CD14-positive monocyte (primary cell): ENCODE results near the gene PRKACA. TPM values are rescaled to one million over a fixed set of nuclear protein-coding genes. Genes with fewer than 3 reads are reported as not detected.

ENCODE experiments used
- DNase-seq, 3 donors: peaks; one replicate each; pipeline ENCODE4 v3.0.0-alpha.2; 2011 to 2022
- H2AFZ ChIP-seq: 2 replicates; pipeline ENCODE4 v1.6.0; 2012; ENCODE audit warnings: mild to moderate bottlenecking, low read depth, low read length, inconsistent platforms; ENCODE audit not compliant: insufficient read depth, poor library complexity, severe bottlenecking
- H3K27ac ChIP-seq, 2 donors: 1 replicate in 1 of 2; 2 replicates in 1 of 2; pipeline ENCODE4 v1.5.1; 2012 to 2013; ENCODE audit warnings: low read length in 2 of 2, control low read depth in 1 of 2, inconsistent platforms in 1 of 2, low read depth in 1 of 2, mild to moderate bottlenecking in 1 of 2
- H3K27me3 ChIP-seq, 2 donors: one replicate each; pipeline versions ENCODE4 v1.6.0 to v1.6.1; 2011 to 2013; ENCODE audit warnings: low read length in 2 of 2; ENCODE audit not compliant: control insufficient read depth in 2 of 2, insufficient read depth in 2 of 2
- H3K36me3 ChIP-seq, 2 donors: replicated peaks in 1 of 2; 1 replicate in 1 of 2; 2 replicates in 1 of 2; pipeline versions ENCODE4 v1.5.1 to v1.6.1; 2012 to 2013; ENCODE audit warnings: low read length in 2 of 2, control low read depth in 1 of 2, inconsistent platforms in 1 of 2, mild to moderate bottlenecking in 1 of 2; ENCODE audit not compliant: insufficient read depth in 2 of 2, control insufficient read depth in 1 of 2
- H3K4me1 ChIP-seq, 2 donors: 1 replicate in 1 of 2; 2 replicates in 1 of 2; pipeline versions ENCODE4 v1.5.1 to v1.6.1; 2012 to 2013; ENCODE audit warnings: low read length in 2 of 2, control low read depth in 1 of 2, inconsistent platforms in 1 of 2, mild to moderate bottlenecking in 1 of 2, moderate library complexity in 1 of 2; ENCODE audit not compliant: insufficient read depth in 2 of 2, control insufficient read depth in 1 of 2
- H3K4me2 ChIP-seq: replicated peaks from 2 replicates; pipeline ENCODE3; 2012; ENCODE audit warnings: low read length, moderate library complexity, mild to moderate bottlenecking; ENCODE audit not compliant: poor library complexity, severe bottlenecking; ENCODE audit errors: extremely low read depth
- H3K4me3 ChIP-seq, 3 experiments: fragments of 200-600 bp in 1 of 3; sonication (generic) in 1 of 3; replicated peaks in 1 of 3; 1 replicate in 2 of 3; 2 replicates in 1 of 3; pipeline ENCODE4 v1.5.1; 2011 to 2013; ENCODE audit warnings: low read length in 3 of 3, mild to moderate bottlenecking in 3 of 3, control low read depth in 2 of 3, low read depth in 2 of 3, inconsistent platforms in 1 of 3, moderate library complexity in 1 of 3
- H3K79me2 ChIP-seq: 2 replicates; pipeline ENCODE4 v1.6.0; 2012; ENCODE audit warnings: mild to moderate bottlenecking, control low read depth, inconsistent platforms, low read length, moderate library complexity; ENCODE audit not compliant: insufficient read depth
- H3K9ac ChIP-seq: 2 replicates; pipeline ENCODE4 v1.6.0; 2017; ENCODE audit warnings: low read length, mild to moderate bottlenecking; ENCODE audit not compliant: insufficient read depth, poor library complexity, severe bottlenecking
- H3K9me3 ChIP-seq, 2 donors: replicated peaks in 1 of 2; 1 replicate in 1 of 2; 2 replicates in 1 of 2; pipeline versions ENCODE4 v1.5.1 to v1.6.1; 2012 to 2013; ENCODE audit warnings: low read length in 2 of 2, control low read depth in 1 of 2; ENCODE audit not compliant: control insufficient read depth in 1 of 2, insufficient read depth in 1 of 2
- H4K20me1 ChIP-seq: 2 replicates; pipeline ENCODE4 v1.6.0; 2012; ENCODE audit warnings: mild to moderate bottlenecking, low read length, control low read depth, moderate library complexity; ENCODE audit not compliant: insufficient read depth
- H3K27ac Mint-ChIP-seq, 7 donors: one replicate each; pipeline ENCODE4 v1.8.0; 2020; ENCODE audit warnings: mild to moderate bottlenecking in 7 of 7, mixed read lengths in 7 of 7, moderate library complexity in 6 of 7, inconsistent platforms in 2 of 7
- H3K27me3 Mint-ChIP-seq, 3 donors: one replicate each; pipeline ENCODE4 v1.8.0; 2021 to 2022; ENCODE audit warnings: low read depth in 3 of 3, mild to moderate bottlenecking in 3 of 3, mixed read lengths in 3 of 3, moderate library complexity in 3 of 3, inconsistent platforms in 1 of 3
- H3K36me3 Mint-ChIP-seq, 2 donors: one replicate each; pipeline ENCODE4 v1.8.0; 2020; ENCODE audit warnings: mixed read lengths in 2 of 2, inconsistent platforms in 1 of 2, mild to moderate bottlenecking in 1 of 2
- H3K4me1 Mint-ChIP-seq: one replicate; pipeline ENCODE4 v1.8.0; 2020; ENCODE audit warnings: mild to moderate bottlenecking, mixed read lengths
- H3K4me3 Mint-ChIP-seq, 2 donors: one replicate each; pipeline ENCODE4 v1.8.0; 2020; ENCODE audit warnings: mild to moderate bottlenecking in 2 of 2, mixed read lengths in 2 of 2, moderate library complexity in 1 of 2
- H3K9me3 Mint-ChIP-seq, 7 donors: one replicate each; pipeline ENCODE4 v1.8.0; 2020 to 2022; ENCODE audit warnings: mixed read lengths in 7 of 7, mild to moderate bottlenecking in 6 of 7, moderate library complexity in 6 of 7, inconsistent platforms in 2 of 7
- WGBS: methylation state at CpG from one replicate; pipeline ENCODE4 v1.1.5; 2013; ENCODE audit warnings: missing lambda C conversion rate; ENCODE audit not compliant: insufficient coverage; 5-methylcytosine and 5-hydroxymethylcytosine counted together
- intact Hi-C, 2 donors: fragments of 100-400 bp; cut with micrococcal nuclease; formaldehyde crosslinking; loops; one replicate each; pipeline versions ENCODE4 v1.15.0 to v1.15.1; 2023
- polyA plus RNA-seq, 3 donors: library from polyadenylated mRNA; depleted of rRNA in 1 of 3; unstranded in 2 of 3; stranded (reverse) in 1 of 3; fragments of 300-500 nt in 2 of 3; fragments of >200 nt in 1 of 3; fragmentation: Illumina TruSeq in 2 of 3; gene quantifications; 1 replicate in 2 of 3; 2 replicates in 1 of 3; pipeline ENCODE4 v1.2.3, GENCODE V29; 2012 to 2021
- TF ChIP-seq, protein P1 (sequence below): fragments of 200-600 bp; IDR thresholded peaks from one replicate; pipeline ENCODE4 v1.8.0; 2022; ENCODE audit warnings: antibody characterized with exemption, mild to moderate bottlenecking

The PRKACA gene
- polyA plus RNA-seq, 3 donors = 2.0 to 231 (median 3.8) TPM

DNA sequence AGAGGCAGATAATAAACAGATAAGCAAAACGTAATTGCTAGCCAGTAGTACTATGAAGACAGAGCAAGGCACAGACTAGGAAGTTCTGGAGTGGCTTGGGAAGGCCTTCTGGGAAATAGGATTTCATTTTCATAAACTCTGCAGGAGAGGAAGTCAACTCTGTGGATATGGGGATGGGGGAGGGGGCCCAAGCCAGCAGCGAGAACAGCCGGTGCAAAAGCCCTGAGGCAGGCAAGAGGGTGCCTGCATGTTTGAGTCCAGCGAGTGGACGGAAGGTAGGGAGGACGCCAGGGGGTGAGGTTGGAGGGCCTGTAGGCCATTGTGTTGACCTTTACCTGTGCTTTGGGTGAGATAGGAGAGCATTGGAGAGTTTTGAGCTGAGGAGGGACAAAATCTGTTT, 27.8 kb upstream of the PRKACA start:
- Histone ChIP-seq H2AFZ (no peak overlapping the region), H3K4me1 (peaks cover 30 to 35% of the 10 kb centered on the region in 2 donors), H3K9ac (no peak overlapping the region), H3K36me3 (no peaks in the 10 kb centered on the region), H3K27me3 (no peaks in the 10 kb centered on the region), H4K20me1 (peaks cover 84% of the 10 kb centered on the region), H3K27ac (no peak overlapping the region), H3K4me2 (no peak overlapping the region), H3K9me3 (no peaks in the 10 kb centered on the region), H3K79me2 (peaks cover 80% of the 10 kb centered on the region), H3K4me3 (no peak overlapping the region)
- Mint-ChIP-seq H3K36me3 (peaks cover 12 to 18% of the 10 kb centered on the region in 2 donors), H3K4me1 (peaks cover 66% of the 10 kb centered on the region), H3K27ac (peak overlapping the region in 1 of 7 donors; percentile 44), H3K9me3 (peaks cover 0 to 1% (median 0%) of the 10 kb centered on the region in 7 donors), H3K27me3 (peaks cover 0 to 5% (median 0%) of the 10 kb centered on the region in 3 donors), H3K4me3 (no peak overlapping the region)
- intact Hi-C loops = loop anchor here in 1 of 2 donors (5.0 to 10.0 kb wide), 2 partner anchors 142 to 259 kb away; no protein-coding TSS in a partner anchor
- 97% methylated on average over 3 of the region's 6 CpGs for WGBS
- TF ChIP-seq, protein P1, sequence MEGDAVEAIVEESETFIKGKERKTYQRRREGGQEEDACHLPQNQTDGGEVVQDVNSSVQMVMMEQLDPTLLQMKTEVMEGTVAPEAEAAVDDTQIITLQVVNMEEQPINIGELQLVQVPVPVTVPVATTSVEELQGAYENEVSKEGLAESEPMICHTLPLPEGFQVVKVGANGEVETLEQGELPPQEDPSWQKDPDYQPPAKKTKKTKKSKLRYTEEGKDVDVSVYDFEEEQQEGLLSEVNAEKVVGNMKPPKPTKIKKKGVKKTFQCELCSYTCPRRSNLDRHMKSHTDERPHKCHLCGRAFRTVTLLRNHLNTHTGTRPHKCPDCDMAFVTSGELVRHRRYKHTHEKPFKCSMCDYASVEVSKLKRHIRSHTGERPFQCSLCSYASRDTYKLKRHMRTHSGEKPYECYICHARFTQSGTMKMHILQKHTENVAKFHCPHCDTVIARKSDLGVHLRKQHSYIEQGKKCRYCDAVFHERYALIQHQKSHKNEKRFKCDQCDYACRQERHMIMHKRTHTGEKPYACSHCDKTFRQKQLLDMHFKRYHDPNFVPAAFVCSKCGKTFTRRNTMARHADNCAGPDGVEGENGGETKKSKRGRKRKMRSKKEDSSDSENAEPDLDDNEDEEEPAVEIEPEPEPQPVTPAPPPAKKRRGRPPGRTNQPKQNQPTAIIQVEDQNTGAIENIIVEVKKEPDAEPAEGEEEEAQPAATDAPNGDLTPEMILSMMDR = no peak
- DNase-seq = no peak

DNA sequence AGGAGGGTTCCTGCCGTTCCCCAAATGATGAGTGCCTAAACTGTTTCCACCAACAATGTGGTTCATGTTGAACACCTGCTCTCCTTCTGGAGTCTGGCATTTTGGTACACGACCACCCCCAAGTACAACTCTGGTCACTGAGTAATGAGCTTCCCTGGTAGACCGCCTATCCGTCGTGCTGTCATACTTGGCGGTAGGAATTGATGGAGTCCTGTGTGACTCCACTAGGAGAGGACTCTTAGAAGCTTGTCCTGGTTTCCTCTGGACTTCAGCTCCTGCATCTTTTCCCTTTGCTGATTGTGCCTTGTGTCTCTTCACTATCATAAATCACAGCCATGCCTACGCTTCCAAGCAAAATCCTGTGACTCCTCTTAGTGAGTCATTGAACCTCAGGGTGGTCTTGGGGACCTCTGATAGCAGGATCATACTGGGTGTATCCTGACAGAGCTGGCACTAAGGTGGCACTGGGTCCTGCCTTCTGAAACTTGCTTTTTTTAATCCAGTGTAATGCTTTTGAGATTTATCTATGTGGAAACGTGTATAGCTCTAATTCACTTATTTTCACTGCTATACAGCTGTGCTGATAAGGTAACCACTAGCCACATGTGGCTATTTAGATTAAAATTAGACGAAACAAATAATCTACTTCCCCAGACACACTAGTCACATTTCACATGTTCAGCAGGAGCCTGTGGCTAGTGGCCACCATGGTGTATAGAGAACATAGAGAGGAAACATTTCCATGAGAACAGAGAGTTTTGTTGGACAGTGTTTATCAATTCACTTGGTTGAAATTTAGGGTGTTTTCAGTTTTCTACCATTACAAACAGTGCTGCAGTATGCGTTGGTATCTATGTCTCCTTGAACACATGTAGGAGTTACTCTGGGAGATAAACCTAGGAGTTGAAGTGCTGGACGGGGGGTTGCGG, 25.0 kb upstream of the PRKACA start:
- DNase-seq = no peak
- intact Hi-C loops = loop anchor here in 1 of 2 donors (10.0 kb wide), 1 partner anchor 262 kb away; no protein-coding TSS in a partner anchor
- H3K27me3 ChIP-seq = no peaks in the 10 kb centered on the region

More for the DNA sequence above, 25.0 kb upstream of the PRKACA start:
- Histone ChIP-seq H2AFZ (no peak overlapping the region), H3K9me3 (no peaks in the 10 kb centered on the region), H3K27ac (no peak overlapping the region), H3K4me3 (no peak overlapping the region), H3K9ac (no peak overlapping the region), H3K79me2 (peaks cover 85% of the 10 kb centered on the region), H3K4me2 (no peak overlapping the region), H3K36me3 (no peaks in the 10 kb centered on the region), H3K4me1 (peaks cover 32 to 36% of the 10 kb centered on the region in 2 donors), H4K20me1 (peaks cover 79% of the 10 kb centered on the region)
- Mint-ChIP-seq H3K27me3 (no peaks in the 10 kb centered on the region), H3K27ac (peak overlapping the region in 1 of 7 donors; percentile 57), H3K9me3 (no peaks in the 10 kb centered on the region), H3K36me3 (peaks cover 12 to 14% of the 10 kb centered on the region in 2 donors), H3K4me1 (peaks cover 61% of the 10 kb centered on the region), H3K4me3 (no peak overlapping the region)
- TF ChIP-seq, protein P1 = no peak
- 96% methylated on average over 8 of the region's 12 CpGs for WGBS
